Ovary (tissue), 3 donors: ENCODE data around the gene NCMAP.

Source experiments
- CTCF ChIP-seq, 3 donors: fragments of 450-650 bp in 2 of 3; fragments of 200-600 bp in 1 of 3; IDR thresholded peaks; one replicate each; pipeline versions ENCODE4 v1.5.1 to v1.8.0; 2016 to 2022; ENCODE audit warnings: antibody characterized with exemption in 3 of 3, mild to moderate bottlenecking in 1 of 3
- EP300 ChIP-seq: sonication (generic); formaldehyde crosslinking; IDR thresholded peaks from one replicate; pipeline ENCODE4 v1.6.1; 2017; ENCODE audit warnings: antibody characterized with exemption
- POLR2A ChIP-seq: fragments of 450-650 bp; IDR thresholded peaks from one replicate; pipeline ENCODE4 v1.6.1; 2017; ENCODE audit warnings: antibody characterized with exemption, mild to moderate bottlenecking, moderate library complexity
- donor health status: DM: no; HTN: no; CAD: no.

- no peak for TF ChIP-seq CTCF (IDR thresholded peaks at IDR 0.05)
- no peak for TF ChIP-seq POLR2A
- TF ChIP-seq EP300, result no peak
These were observed 12.0 kb downstream of the NCMAP start for GRCh38 chr1:24567792-24568388.
